ENCODE data around the gene POLR2L. TPM values are rescaled to one million over a fixed set of nuclear protein-coding genes. Genes with fewer than 3 reads are reported as not detected.

The POLR2L gene
- total RNA-seq, 1 experiment from 2014 or later = 118 TPM

DNA sequence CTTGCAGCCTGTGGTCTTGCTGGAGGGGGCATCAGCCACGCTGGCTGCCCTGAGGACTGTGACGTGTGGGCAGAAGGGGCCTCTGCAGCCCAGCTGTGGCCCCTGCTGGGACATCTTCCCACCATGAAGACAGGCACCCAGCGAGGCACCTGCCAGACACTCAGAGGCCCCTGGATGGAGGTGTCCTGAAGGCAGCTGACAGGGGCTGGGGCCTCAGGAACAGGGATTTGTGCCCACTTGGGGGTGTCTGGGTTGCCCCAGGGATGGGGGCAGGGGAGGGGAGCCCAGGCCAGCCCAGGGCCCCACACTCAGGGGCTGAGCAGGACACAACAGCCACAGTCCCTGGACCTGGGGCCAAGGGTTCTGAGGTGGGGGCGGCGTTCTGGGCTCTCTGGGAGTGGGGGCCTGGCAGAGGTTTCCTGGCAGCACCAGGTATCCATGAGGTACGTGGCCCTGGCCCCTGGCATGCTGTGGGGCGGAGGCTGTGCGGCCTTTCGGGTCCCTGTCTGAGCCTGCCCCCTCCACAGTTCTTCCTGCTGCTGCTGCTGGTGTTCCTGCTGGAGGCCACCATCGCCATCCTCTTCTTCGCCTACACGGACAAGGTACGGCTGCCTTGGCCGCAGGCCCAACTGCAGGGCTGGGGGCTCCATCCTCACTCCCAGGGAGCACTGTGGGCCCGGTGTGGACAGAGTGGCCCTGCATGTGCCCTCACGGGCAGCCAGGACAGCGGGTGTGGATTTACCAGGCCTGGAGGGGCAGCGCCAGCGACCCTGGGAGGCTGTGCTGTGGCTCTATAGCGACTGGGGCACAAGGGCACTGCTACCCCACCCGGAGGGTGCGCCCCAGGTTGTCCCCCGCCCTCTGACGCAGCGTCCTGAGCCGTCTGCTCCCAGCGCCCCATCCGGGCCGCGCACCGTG is 21.8 kb upstream of the POLR2L start:
- BruUV-seq (replicated peaks) = no TSS peak
- DNase-seq (ENCODE audit: unreplicated experiment) = no peak
- no peak overlapping the region for H3K27ac Mint-ChIP-seq (ENCODE audit: low read depth, unreplicated experiment)
- H3K4me1 Mint-ChIP-seq (ENCODE audit: insufficient read depth, unreplicated experiment) = no peaks in the 10 kb centered on the region
- TF ChIP-seq, protein P1, sequence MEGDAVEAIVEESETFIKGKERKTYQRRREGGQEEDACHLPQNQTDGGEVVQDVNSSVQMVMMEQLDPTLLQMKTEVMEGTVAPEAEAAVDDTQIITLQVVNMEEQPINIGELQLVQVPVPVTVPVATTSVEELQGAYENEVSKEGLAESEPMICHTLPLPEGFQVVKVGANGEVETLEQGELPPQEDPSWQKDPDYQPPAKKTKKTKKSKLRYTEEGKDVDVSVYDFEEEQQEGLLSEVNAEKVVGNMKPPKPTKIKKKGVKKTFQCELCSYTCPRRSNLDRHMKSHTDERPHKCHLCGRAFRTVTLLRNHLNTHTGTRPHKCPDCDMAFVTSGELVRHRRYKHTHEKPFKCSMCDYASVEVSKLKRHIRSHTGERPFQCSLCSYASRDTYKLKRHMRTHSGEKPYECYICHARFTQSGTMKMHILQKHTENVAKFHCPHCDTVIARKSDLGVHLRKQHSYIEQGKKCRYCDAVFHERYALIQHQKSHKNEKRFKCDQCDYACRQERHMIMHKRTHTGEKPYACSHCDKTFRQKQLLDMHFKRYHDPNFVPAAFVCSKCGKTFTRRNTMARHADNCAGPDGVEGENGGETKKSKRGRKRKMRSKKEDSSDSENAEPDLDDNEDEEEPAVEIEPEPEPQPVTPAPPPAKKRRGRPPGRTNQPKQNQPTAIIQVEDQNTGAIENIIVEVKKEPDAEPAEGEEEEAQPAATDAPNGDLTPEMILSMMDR (IDR thresholded peaks at IDR 0.05; ENCODE audit: unreplicated experiment) = no peak
- no peaks in the 10 kb centered on the region for H3K9me3 Mint-ChIP-seq (ENCODE audit: unreplicated experiment)
- no peaks in the 10 kb centered on the region for H3K27me3 Mint-ChIP-seq (ENCODE audit: insufficient read depth, unreplicated experiment)
- POLR2A ChIA-PET = interaction anchor here (0.7 to 1.0 kb wide), 3 partner anchors 17 to 625 kb away, joined by 3 to 4 read pairs (median 3); no protein-coding TSS in a partner anchor
- H3K4me3 Mint-ChIP-seq (ENCODE audit: unreplicated experiment) = no peak overlapping the region
- peaks cover 75% of the 10 kb centered on the region for H3K36me3 Mint-ChIP-seq (ENCODE audit: insufficient read depth, unreplicated experiment)
- intact Hi-C loops (cut with micrococcal nuclease) = no loop called here
- CTCF ChIA-PET = interaction anchor here (0.7 to 1.4 kb wide), 2 partner anchors 16 to 64 kb away, joined by 3 to 4 read pairs; no protein-coding TSS in a partner anchor

- TF ChIP-seq, protein P1 (IDR thresholded peaks at IDR 0.05; ENCODE audit: unreplicated experiment) = no peak
- ChIA-PET POLR2A (interaction anchor here (0.7 to 1.0 kb wide), 3 partner anchors 16 to 19 kb away, joined by 3 to 6 read pairs (median 4); no protein-coding TSS in a partner anchor), CTCF (interaction anchor here (0.7 to 1.4 kb wide), 2 partner anchors 15 to 65 kb away, joined by 3 to 4 read pairs; no protein-coding TSS in a partner anchor)
- Mint-ChIP-seq H3K27ac (ENCODE audit: low read depth, unreplicated experiment) (no peak overlapping the region), H3K4me3 (ENCODE audit: unreplicated experiment) (no peak overlapping the region), H3K27me3 (ENCODE audit: insufficient read depth, unreplicated experiment) (no peaks in the 10 kb centered on the region), H3K4me1 (ENCODE audit: insufficient read depth, unreplicated experiment) (no peaks in the 10 kb centered on the region), H3K9me3 (ENCODE audit: unreplicated experiment) (no peaks in the 10 kb centered on the region), H3K36me3 (ENCODE audit: insufficient read depth, unreplicated experiment) (peaks cover 67% of the 10 kb centered on the region)
- DNase-seq (ENCODE audit: unreplicated experiment) = no peak
- intact Hi-C loops (cut with micrococcal nuclease) = no loop called here
- BruUV-seq (replicated peaks) = no TSS peak
These were observed 20.9 kb upstream of the POLR2L start for GRCh38 chr11:863023-863909.

- H3K27me3 Mint-ChIP-seq (ENCODE audit: insufficient read depth, unreplicated experiment) = no peaks in the 10 kb centered on the region
- H3K9me3 Mint-ChIP-seq (ENCODE audit: unreplicated experiment) = no peaks in the 10 kb centered on the region
- no peak overlapping the region for H3K27ac Mint-ChIP-seq (ENCODE audit: low read depth, unreplicated experiment)
- peaks cover 62% of the 10 kb centered on the region for H3K36me3 Mint-ChIP-seq (ENCODE audit: insufficient read depth, unreplicated experiment)
- H3K4me3 Mint-ChIP-seq (ENCODE audit: unreplicated experiment) = no peak overlapping the region
- no TSS peak for BruUV-seq (replicated peaks)
- POLR2A ChIA-PET = interaction anchor here (1.0 kb wide), 1 partner anchor 17 kb away, joined by 6 read pairs; no protein-coding TSS in a partner anchor
- TF ChIP-seq, protein P1 (IDR thresholded peaks at IDR 0.05; ENCODE audit: unreplicated experiment) = no peak
- CTCF ChIA-PET = interaction anchor here (1.4 kb wide), 1 partner anchor 14 kb away, joined by 4 read pairs; no protein-coding TSS in a partner anchor
- intact Hi-C loops (cut with micrococcal nuclease) = no loop called here
- no peaks in the 10 kb centered on the region for H3K4me1 Mint-ChIP-seq (ENCODE audit: insufficient read depth, unreplicated experiment)
- no peak for DNase-seq (ENCODE audit: unreplicated experiment)
These were observed 20.3 kb upstream of the POLR2L start for GRCh38 chr11:862696-863022.

Data from MCF 10A (cell line).